PFSK-1 (cell line): ENCODE measurements around the gene TFPT.

Source experiments
- POLR2AphosphoS5 ChIP-seq: IDR thresholded peaks from 2 replicates; pipeline ENCODE4 v1.6.1; 2012; ENCODE audit warnings: low read depth, mild to moderate bottlenecking, control low read depth, low read length, moderate library complexity
- TAF1 ChIP-seq: IDR thresholded peaks from 2 replicates; pipeline ENCODE4 v1.6.1; 2012; ENCODE audit warnings: low read length, control low read depth, borderline replicate concordance; ENCODE audit not compliant: insufficient read depth

- TF ChIP-seq TAF1 (no peak), POLR2AphosphoS5 (no peak)
Measured at GRCh38 chr19:54127688-54128440, 12.4 kb upstream of the TFPT start.
